ENCODE results near the gene CDH23.

The CDH23 gene

DNA sequence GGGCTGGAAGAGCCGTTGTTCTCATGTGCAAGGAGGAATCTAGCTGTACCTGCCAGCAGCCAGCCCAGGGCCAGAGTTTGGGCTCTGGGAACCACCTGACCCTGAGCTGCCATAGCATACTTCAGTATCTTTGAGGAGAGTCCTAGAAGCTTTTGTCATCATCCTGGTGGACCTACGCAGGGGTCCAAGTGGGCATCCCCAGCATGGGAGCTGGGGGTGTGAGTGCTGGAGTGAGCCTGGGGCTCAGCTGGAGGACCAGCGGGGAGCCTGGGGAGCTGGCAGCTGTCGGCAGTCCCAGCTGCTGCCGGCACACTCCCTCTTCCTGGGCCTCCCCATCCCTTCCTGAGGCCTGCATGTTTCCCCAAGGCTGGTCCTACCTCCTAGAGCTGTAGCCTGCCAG lies 290.4 kb downstream of the CDH23 start:
- no peak for DNase-seq
- in situ Hi-C loops (cut with HindIII; ENCODE audit: low pct_ligation_motif_present, low pct_unique_long_range_greater_than_20kb, low sequenced_read_pairs): no loop called here

DNA sequence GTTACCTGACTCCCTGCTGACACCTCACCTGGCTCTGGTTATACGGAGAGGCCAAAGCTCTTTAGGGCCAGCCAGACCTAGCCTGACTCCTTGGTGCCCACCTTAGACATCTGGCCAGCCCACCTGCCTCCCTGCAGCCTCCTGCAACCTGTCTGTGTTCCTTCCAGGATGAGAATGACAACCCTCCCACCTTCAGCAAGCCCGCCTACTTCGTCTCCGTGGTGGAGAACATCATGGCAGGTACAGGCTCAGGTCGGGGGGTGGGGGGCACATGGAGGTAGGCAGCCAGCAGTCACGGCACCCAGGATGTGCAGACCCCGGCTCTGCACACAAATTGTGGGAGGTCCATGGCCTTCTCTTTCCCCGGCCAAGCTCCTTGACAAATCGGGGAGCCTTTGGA lies 290.8 kb downstream of the CDH23 start:
- DNase-seq: no peak
- in situ Hi-C loops (cut with HindIII; ENCODE audit: low pct_ligation_motif_present, low pct_unique_long_range_greater_than_20kb, low sequenced_read_pairs): no loop called here

DNA sequence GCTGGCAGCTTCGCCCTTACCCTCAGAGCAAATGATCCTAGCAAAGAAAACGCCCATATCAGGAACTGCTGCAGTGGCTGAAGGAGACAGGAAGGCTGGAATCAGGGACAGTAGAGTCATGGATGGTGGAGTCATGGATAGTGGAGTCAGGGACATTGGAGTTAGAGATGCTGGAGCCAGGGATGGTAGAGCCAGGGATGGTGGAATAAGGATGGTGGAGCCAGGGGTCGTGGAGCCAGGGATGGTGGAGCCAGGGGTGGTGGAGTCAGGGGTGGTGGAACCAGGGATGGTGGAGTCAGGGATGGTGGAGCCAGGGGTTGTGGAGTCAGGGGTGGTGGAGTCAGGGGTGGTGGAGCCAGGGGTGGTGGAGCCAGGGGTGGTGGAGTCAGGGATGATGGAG lies 291.5 kb downstream of the CDH23 start:
- in situ Hi-C loops (cut with HindIII; ENCODE audit: low pct_ligation_motif_present, low pct_unique_long_range_greater_than_20kb, low sequenced_read_pairs): no loop called here
- no peak for DNase-seq

DNA sequence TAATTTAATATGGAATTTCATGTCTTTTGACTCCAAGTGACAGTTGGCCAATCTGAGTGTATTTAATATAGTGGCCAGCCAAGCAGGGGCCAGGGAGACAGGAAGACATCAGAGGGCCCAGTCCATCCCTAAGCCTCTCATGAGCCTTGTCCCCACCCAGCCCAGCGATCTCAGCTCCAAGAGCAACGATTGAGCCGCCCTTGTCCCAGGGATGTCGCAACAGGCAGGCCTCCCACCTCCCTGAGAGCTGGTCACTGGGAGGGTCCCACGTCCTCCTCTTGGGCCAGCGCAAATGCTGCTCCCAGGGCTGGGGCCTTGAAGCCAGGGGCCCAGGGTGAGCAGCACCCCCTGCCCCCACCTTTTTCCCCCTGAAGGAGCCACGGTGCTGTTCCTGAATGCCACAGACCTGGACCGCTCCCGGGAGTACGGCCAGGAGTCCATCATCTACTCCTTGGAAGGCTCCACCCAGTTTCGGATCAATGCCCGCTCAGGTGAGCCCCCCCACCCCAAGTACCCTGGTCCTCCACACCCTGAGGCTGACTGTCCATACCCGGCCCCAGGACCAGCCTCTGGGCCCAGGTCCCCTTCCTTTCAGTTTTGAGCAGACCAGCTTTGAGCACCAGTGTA lies 293.5 kb downstream of the CDH23 start:
- in situ Hi-C loops (cut with HindIII; ENCODE audit: low pct_ligation_motif_present, low pct_unique_long_range_greater_than_20kb, low sequenced_read_pairs): no loop called here
- no peak for DNase-seq

DNA sequence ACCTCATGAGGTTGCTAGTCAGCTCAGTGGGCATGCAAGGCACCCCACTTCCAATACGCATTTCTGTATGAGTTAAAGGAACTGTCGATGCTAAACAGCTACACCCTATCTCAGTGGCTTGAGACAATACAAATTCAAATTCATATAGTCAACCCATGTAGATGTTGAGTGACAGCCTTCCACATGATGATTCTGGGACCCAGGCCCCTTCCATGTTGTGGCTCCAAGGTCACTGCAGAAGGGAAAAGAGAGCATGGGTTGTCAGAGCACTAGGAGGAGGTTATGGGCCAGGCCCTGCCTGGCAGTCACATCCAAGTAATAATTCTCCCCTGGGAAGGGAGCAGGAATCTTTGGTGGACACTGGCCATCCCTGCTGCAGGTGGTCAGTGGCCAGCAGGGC lies 294.7 kb downstream of the CDH23 start:
- no peak for DNase-seq
- in situ Hi-C loops (cut with HindIII; ENCODE audit: low pct_ligation_motif_present, low pct_unique_long_range_greater_than_20kb, low sequenced_read_pairs): no loop called here

DNA sequence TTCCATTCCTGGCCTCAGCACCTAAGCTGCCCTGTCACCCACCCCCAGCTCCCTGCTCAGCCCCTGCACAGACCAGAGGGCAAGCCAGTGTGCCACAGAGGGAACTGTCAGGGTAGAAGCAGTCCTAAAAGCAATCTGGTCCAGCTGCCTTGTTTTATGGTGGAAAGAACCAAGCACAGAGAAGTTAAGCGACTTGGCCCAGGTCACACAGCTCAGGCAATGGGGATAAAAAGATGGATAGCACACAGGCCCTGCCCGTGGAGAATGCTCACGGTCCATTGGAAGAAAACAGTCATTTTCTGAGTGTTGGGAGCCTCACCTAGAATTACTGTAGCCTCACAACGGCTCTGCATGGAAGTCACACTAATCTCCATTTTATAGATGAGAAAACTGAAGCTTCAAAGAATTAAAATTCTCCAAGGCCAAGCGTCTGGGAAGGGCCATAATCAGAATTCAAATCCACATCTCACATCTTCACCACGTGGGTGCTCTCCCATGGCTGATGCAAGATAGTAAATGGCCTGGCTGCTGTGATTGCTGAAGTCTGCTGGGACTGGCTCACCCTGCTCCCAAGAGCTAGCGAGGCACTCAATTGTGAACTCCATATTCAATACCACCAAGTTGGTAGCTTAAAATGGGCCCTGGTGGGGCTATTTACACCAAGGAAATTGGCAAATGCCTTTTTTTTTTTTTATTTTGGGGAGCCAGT lies 296.0 kb downstream of the CDH23 start:
- DNase-seq: no peak
- in situ Hi-C loops (cut with HindIII; ENCODE audit: low pct_ligation_motif_present, low pct_unique_long_range_greater_than_20kb, low sequenced_read_pairs): no loop called here

DNA sequence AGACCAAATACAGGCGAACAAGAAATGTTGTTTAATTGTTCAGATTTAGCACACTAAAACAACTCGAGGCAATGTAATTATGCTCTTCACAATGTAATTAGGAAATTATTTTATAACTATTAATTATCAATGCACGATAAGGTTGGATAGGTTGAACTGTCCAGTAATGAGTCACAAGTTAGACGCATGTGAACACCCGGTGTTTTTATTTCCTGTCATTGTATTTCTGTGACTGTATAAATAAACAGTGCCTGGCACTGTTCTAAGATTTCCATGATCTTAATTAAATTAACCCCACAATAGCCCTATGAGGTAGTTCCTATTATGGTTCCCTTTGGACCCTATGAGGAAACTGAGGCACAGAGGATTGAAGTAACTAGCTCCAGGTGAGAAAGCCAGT lies 296.7 kb downstream of the CDH23 start:
- no peak for DNase-seq
- in situ Hi-C loops (cut with HindIII; ENCODE audit: low pct_ligation_motif_present, low pct_unique_long_range_greater_than_20kb, low sequenced_read_pairs): no loop called here

DNA sequence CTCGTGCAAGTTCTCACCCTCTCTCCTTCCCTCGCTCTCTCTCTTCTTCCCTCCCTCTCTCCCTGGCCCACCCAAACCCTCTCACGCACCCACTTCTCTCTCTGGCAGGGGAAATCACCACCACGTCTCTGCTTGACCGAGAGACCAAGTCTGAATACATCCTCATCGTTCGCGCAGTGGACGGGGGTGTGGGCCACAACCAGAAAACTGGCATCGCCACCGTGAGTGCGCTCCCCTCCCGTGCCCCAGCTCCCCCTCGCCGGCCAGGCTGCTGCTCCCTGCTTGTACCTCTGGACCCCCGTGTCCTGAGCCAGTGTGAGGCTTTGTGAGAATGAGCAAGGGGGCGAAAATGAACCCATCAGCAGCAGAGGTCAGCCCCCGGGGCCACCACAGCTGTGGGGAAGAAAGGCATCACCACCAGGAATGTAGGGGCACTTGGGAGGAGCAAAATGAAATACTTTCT lies 297.4 kb downstream of the CDH23 start:
- in situ Hi-C loops (cut with HindIII; ENCODE audit: low pct_ligation_motif_present, low pct_unique_long_range_greater_than_20kb, low sequenced_read_pairs): no loop called here

DNA sequence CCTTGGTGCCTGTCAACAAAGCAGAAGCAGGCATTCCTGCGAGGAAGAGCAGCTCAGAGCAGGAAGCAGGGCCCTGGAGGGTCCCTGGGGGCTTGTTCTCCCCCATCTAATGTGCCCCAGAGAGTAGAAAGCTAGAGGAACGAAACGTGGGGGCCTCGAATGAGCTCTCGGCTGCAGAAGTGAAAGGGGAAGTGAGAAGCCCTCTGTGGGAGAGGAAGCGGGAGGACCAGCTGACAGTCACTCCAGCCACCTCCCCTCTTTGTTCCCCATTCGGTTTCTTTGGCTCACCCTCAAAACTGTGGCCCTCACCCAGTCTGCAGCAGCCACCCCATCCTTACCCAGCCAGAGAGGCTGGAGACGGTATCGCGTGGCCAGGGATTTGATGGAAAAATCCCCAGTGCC lies 297.8 kb downstream of the CDH23 start:
- DNase-seq: no peak
- in situ Hi-C loops (cut with HindIII; ENCODE audit: low pct_ligation_motif_present, low pct_unique_long_range_greater_than_20kb, low sequenced_read_pairs): no loop called here

More for the DNA sequence above, 297.4 kb downstream of the CDH23 start:
- DNase-seq: no peak

DNA sequence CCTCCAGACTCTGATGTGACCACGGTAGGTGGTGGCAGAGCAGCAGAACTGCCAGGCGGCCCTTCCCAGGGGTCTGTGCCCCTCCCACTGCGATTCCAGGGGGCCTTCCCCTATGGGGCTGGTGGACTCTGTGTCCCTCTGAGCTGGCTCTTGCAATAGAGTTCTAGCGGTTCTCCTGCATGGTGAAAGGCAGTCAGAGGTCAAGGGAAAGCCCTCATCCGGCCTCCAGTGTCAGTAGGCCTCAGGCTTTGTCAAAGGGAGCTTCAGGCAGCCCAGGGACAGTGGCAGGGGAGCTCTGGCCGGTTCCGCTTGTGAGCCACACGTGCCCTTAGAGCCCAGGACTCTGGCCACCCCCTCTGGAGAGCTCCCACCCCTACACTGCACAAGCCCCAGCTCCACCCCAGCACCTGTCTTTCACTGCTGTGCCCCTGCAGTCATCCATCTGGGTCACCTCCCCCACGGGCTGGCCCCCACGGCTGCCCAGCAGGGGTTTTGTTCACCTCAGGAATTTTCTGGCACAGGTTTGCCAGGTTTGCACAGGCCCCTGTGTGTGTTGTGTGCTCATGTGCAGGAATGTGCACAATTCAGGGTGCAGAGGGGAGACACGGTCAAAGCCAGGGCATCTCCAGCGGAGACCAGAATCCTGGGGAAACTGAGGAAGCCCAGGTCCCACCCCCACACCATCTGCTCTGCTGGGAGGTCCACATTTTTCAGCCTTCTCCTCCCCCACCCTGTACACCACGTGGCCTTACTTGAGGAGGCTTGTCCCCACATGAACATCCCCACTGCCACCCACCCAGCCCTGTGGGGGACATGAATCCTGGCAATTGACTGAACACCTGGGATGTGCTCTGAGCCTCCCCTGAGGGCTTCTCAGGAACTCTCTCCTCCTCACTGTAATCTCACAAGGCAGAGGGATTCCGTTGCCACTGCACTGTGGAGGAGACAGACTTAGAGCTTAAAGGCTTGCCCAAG lies 299.1 kb downstream of the CDH23 start:
- in situ Hi-C loops (cut with HindIII; ENCODE audit: low pct_ligation_motif_present, low pct_unique_long_range_greater_than_20kb, low sequenced_read_pairs): no loop called here
- no peak for DNase-seq

DNA sequence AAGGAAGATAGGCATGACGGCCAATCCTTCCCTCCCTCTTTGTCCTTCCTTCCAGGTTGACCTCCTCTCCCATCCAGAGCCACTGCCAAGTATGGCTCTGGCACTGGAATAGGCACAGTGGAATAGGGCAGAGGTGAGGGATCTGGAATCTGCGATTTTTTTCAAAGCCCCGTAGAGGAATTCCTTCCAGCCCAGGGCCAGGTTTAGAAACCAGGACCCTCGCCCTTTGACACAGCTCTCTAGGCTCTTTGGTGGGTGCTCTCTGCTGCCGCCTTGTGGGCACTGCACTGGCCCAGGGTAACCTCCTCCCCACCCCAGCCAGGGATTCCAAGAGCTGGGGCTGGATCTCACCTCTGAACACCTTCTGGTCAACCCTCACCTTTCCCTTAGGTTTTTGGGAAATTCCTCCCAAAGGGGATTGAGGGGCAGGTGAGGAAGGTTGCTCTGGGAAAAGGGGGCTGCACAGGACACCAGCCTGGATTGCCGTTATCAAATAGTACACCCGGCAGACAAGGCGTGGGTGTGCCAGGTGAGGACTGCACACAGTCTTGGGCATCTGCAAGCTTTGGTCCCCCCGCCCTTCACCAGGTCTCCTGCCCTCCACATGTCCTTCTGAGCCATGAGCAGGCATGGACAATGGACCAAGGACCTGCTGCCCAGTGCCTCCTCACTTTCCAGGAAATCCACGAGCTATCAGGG lies 300.1 kb downstream of the CDH23 start:
- in situ Hi-C loops (cut with HindIII; ENCODE audit: low pct_ligation_motif_present, low pct_unique_long_range_greater_than_20kb, low sequenced_read_pairs): no loop called here
- DNase-seq: peak; percentile 53

DNA sequence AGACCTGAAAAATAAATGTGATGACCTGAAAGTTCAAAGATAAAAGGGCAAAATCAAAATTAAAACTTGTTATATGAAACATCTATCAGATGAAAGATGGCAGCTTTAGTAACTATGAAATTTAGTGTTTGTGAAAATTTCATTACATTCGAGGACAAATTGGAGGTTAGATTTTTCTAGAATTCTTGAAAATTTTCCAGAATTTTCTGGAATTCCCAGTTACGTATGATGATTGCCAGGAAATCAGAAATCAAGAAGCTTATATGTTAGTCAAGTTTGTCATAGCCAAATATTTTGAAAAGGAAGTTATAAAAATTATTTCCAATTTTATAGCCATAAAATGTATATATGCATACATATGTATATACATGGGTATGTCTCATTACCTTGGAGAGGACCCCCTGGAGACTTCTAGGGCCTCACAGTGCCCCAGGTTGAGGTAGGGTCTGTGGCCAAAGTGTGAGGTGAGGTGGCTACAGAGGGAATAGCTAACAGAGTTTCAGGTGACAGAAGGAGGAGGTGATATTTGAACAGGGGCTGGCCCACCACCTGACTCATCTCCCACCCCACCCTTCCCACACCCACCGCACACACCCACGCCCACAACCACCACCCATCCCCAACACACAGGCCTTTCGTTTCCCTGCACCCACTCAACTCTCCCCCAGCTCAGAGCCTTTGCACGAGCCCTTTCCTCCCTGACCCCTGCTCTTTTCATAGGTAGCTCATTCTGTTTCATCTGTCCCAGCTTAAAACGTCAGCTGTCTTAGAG lies 301.4 kb downstream of the CDH23 start:
- in situ Hi-C loops (cut with HindIII; ENCODE audit: low pct_ligation_motif_present, low pct_unique_long_range_greater_than_20kb, low sequenced_read_pairs): no loop called here
- no peak for DNase-seq

DNA sequence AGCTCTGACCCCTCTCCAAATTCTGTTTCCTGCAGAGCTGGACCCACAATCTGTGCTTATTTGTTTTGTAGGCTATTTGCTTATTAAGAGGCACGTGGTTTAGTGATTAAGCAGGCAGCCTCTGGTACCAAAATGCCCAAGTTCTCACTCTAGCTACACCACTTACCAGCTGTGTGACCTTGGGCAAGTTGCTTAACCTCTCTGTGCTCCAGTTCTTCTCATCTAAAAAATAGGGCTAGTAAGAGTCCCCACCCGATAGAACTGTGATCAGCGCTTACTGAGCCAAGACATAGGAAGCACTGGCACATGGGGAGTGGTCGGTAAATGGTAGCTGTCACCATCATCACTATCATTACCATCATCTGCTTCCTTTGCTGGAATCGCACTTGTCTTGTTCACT lies 302.0 kb downstream of the CDH23 start:
- in situ Hi-C loops (cut with HindIII; ENCODE audit: low pct_ligation_motif_present, low pct_unique_long_range_greater_than_20kb, low sequenced_read_pairs): no loop called here
- DNase-seq: no peak

DNA sequence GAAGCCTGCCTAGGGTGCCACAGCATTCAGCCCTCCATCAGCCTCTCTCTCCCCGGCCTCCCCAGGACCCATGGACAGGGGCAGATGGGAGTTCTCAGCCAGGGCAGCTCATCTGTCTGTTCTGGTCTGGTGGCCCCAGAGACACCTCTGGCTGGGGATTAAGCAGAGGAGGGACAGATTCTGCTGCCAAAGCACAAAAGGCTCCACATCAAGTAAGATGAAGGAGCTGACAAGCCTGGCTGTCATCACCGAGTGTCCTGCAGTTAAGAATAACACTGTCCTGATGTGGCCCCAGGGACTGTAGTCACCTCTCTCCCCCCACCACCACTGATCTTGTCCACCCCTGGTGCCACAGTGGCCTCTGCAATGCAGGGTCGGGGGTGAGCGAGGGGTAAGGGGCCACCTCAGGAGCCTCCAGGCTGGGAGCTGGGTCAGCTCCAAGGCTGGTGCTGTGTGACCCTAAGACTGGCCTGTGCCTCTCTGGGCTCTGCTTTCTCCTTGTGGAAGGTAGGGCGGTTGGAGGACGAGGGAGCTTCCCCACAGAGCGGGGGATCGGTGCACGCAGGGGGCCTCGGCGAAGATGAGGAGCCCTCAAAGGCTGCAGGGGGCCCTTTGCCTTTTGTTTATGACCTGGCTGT lies 304.1 kb downstream of the CDH23 start:
- in situ Hi-C loops (cut with HindIII; ENCODE audit: low pct_ligation_motif_present, low pct_unique_long_range_greater_than_20kb, low sequenced_read_pairs): no loop called here

DNA sequence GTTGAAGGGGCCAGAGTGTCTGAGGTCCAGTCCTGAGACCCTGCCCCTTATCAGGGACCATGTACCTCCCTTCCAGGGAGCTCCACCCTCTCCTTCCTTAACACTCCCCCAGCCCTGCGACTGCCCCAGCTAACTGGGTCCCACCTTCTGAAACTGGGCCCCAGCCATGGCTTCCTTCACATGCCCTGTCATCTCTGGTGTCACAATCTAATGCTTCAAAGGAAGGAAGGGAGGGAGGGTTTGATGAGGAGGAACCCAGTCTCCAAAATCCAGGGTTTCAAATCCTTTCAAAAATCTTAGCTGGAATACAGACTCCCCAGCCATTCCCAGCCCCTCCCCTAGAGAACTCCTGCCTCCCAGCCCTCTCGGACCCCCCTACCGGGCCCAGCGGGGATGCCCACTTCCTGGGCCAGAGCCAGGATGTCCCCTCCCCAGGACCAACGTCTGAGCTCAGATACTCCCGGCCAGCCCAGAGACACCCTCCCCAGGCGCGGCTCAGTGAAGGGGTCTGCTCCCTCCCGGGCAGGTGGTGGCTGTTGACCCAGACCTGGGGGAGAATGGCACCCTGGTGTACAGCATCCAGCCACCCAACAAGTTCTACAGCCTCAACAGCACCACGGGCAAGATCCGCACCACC lies 304.9 kb downstream of the CDH23 start:
- no peak for DNase-seq
- in situ Hi-C loops (cut with HindIII; ENCODE audit: low pct_ligation_motif_present, low pct_unique_long_range_greater_than_20kb, low sequenced_read_pairs): no loop called here

More for the DNA sequence above, 304.1 kb downstream of the CDH23 start:
- DNase-seq: no peak

DNA sequence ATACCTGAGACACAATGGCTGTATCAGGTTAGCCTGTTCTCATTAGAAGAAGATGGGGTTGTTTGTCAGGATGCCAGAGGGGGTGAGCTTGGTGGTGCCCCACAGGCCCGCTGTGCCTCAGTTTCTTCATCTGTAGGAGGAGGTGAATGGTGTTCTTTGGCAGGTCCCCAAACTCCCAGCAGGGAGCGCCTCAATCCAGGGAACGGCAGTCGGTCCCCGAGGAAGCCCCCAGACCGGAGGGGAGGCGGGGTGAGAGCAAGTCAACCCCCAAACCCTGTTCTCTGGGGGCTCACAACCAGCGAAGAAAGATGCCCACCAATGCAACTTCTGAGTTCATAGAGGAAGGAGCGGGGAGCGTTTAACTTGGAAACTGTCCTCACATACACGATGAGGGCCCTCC lies 306.9 kb downstream of the CDH23 start:
- in situ Hi-C loops (cut with HindIII; ENCODE audit: low pct_ligation_motif_present, low pct_unique_long_range_greater_than_20kb, low sequenced_read_pairs): no loop called here

DNA sequence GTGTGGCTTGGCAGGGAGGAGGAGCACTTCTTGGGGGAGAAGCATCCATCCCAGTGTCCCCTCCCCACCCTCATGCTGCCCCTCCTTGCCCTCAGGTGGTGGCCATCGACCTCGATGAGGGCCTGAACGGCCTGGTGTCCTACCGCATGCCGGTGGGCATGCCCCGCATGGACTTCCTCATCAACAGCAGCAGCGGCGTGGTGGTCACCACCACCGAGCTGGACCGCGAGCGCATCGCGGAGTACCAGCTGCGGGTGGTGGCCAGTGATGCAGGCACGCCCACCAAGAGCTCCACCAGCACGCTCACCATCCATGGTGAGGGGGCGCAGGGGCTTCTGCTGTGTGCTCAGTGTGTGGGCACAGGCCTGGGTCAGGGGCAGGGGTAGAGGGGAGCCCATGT lies 308.1 kb downstream of the CDH23 start:
- in situ Hi-C loops (cut with HindIII; ENCODE audit: low pct_ligation_motif_present, low pct_unique_long_range_greater_than_20kb, low sequenced_read_pairs): no loop called here
- no peak for DNase-seq

More for the DNA sequence above, 306.9 kb downstream of the CDH23 start:
- no peak for DNase-seq

Measured in ACHN (cell line).